Stimulated activated CD4-positive, alpha-beta T cell treated with anti-CD3 and anti-CD28 coated beads, Interleukin-12 subunit alpha, Interleukin-12 subunit beta, amount 100 ng/mL, for 48 hours (primary cell): ENCODE measurements around the gene GCNA.
"Not testable (repeated sequence)": the region's sequence is repeated elsewhere in the genome, so short reads cannot be mapped to it uniquely, and the experiment has no call there.

ENCODE experiments used
- DNase-seq, 3 donors: peaks; one replicate each; pipeline ENCODE4 v3.0.0-alpha.2; 2020; ENCODE audit warnings: low read depth in 2 of 3, low spot score in 1 of 3

Gene GCNA

GRCh38 chrX:71556036-71556435, 22.2 kb upstream of the GCNA start:
- DNase-seq = no peak

DNA sequence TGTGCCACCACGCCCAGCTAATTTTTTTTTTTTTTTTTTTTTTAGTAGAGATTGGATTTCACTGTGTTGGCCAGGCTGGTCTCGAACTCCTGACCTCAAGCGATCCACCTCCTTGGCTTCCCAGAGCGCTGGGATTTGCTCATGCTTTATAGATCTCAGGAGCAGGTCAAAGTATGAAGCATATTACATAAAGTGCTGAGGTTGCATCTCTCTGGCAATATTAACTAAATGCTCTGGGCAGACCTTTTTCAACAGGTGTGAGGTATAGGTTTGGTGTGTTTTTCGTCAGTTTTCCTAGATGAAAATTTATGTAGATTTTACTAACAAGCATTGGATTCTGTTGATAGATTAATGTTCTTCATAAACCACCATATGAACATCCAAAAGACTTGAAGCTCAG, 19.3 kb upstream of the GCNA start:
- no peak for DNase-seq

DNA sequence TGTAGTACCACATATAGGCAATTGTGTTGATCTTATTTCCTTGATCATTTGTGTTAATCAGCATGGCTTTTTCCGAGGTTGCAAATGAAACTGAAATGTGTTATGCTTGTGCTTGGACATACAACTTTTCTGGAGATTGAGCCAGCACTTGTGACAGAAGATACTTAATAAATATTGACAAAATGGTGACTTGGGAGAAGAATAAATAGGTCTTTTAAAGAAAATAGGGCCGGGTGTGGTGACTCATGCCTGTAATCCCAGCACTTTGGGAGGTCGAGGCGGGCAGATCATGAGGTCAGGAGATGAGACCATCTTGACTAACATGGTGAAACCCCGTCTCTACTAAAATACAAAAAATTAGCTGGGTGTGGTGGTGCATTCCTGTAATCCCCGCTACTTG, 18.5 kb upstream of the GCNA start:
- not testable (repeated sequence) for DNase-seq

DNA sequence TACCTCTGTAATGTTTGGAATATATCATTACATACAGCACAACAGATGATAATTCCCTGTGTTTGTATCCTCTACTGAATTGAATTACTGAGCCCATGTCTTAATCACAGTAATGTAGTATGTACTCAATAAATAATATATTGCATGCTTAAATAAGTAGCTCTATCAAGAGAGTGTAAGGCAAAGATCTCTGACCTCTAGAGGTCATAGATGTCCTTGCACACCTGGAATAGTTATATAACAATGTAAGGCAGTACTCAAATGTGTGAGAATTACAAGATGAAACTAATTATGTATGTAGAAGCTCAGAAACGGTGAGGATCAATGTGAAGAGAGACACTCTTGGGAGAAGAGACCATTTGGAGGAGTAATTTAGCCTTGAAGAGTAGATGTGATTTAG, 14.3 kb upstream of the GCNA start:
- no peak for DNase-seq

DNA sequence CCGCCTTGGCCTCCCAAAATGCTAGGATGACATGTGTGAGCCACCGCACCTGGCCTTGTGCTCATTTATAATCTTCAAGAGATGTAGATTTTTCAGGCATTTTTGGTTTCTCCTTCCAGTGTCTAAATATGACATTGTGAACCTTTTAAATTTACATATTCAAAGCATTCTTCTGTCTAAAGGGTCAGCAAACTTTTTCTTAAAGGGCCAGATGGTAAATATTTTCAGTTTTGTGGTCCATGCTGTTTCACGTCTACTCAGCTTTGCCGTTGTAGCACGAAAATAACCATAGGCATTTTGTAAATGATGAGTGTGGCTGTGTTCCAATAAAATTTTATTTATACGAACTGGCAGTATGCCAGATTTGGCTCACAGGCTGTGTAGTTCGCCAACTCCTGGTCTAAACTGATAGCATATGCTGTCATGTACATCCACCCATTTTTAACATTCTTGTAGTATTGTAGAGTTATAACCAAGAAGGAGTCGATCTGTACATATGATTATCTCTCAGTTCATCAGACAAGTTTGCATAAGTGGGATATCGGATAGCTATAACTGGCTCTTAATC, 12.7 kb upstream of the GCNA start:
- DNase-seq = no peak

DNA sequence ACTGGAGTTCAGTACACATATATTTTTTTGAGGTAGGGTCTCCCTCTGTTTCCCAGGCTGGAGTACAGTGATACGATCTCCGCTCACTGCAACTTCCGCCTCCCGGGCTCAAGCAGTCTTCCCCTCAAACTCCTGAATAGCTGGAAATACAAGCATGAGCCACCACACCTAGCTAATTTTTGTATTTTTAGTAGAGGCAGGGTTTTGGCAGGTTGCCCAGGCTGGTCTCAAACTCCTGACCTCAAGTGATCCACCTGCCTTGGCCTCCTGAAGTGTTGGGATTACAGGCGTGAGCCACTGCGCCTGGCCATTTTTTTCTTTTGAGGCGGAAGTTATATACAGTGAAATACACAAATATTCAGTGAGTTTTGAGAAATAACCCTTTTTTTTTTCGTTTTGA, 6.8 kb upstream of the GCNA start:
- not testable (repeated sequence) for DNase-seq

GRCh38 chrX:71573590-71573989, 4.6 kb upstream of the GCNA start:
- DNase-seq = no peak

- DNase-seq = no peak
These were observed 555 bp upstream of the GCNA start for GRCh38 chrX:71577682-71578081.

GRCh38 chrX:71579136-71579989, 1.1 kb downstream of the GCNA start:
- no peak for DNase-seq

DNA sequence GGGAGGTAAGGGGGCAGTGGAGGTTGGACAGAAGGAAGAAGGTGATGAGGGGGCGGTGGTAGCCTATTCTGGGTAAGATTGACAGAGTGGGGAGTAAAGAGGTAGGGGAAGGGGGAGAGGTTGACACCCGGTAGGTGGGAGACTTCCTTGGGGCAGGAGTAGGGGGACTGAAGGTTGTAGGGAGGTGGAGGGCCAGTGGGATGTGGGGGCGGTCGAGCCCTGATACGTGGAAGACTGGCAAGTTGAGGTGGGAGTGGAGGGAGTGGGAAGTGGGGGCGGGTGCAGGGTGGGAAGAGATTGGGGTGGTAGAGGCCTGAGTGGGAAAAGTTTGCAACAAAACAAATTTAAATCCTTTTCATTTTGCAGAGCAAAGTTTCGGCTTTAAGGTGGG, 1.7 kb downstream of the GCNA start:
- DNase-seq = no peak

- no peak for DNase-seq
These were observed 3.0 kb downstream of the GCNA start for GRCh38 chrX:71581210-71581609.

DNA sequence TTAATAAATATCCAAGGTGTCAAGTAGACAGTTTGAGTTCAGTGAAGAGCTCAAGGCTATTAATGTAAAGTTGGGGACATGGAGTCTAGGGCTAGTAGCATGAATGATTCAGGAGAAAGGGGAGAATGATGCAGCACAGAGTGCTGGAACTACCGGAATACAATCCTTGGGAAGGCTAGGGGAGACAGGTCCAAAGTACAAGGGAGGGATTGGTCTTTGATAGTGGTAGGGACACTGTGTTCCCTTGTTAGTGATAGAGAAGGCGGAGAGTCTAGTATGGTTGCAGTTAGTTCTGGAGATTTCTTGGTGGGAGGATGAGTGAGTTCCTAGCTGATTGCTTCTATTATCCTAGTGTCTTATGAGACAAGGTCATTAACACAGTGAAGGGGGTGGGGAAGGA, 8.7 kb downstream of the GCNA start:
- DNase-seq = no peak

- not testable (repeated sequence) for DNase-seq
These were observed 15.0 kb downstream of the GCNA start for GRCh38 chrX:71593210-71593609.

- no peak for DNase-seq
These were observed 21.7 kb downstream of the GCNA start for GRCh38 chrX:71599965-71600364.

DNA sequence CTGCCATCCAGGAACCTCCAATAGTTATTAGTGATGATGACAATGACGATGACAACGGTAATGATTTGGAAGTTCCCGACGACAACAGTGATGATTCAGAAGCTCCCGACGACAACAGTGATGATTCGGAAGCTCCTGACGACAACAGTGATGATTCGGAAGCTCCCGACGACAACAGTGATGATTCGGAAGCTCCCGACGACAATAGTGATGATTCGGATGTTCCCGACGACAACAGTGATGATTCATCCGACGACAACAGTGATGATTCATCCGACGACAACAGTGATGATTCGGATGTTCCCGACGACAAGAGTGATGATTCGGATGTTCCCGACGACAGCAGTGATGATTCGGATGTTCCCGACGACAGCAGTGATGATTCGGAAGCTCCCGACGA, 25.4 kb downstream of the GCNA start:
- no peak for DNase-seq

DNA sequence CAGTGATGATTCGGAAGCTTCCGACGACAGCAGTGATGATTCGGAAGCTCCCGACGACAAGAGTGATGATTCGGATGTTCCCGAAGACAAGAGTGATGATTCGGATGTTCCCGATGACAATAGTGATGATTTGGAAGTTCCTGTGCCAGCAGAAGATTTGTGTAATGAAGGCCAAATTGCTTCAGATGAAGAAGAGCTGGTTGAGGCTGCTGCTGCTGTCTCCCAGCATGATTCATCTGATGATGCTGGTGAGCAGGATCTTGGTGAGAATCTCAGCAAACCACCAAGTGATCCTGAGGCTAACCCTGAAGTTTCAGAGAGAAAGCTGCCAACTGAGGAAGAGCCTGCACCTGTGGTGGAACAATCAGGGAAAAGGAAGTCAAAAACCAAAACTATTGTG, 25.9 kb downstream of the GCNA start:
- DNase-seq = no peak

DNA sequence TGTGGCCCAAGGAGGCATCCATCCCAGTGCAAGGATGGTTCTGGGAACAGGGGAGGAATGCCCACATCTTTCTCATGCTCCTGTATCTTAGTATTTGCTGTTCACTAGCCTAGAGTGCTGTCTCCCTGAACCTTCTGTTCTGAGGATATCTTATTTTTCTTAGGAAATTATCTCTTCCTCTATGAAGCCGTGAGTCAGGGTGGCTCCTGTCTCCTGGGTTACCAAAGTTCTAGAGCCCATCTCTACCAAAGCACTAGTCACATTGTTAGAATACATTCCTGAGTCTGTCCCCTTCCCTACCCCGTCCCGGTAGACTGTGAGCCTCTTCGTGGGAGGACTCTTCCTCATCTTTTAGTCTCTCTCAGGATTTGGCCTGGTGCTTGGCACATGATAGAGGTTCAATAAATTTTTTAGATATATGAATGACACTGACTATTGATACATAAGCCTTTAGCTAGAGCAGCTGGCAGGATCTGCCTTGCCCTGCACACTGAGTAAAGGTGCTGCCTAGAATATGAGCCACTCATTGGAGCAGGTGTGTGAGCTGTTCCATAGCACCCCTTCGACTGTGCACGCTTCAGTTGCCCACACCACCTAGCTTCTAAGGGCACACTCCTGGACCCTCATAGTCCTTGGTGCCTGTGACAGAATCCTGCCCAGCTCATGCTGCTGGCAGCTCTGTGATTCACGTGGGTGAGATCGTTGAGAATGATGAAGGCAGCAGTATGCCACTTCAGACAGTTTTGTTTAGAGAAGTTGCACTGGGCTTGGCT, 26.7 kb downstream of the GCNA start:
- DNase-seq = no peak

DNA sequence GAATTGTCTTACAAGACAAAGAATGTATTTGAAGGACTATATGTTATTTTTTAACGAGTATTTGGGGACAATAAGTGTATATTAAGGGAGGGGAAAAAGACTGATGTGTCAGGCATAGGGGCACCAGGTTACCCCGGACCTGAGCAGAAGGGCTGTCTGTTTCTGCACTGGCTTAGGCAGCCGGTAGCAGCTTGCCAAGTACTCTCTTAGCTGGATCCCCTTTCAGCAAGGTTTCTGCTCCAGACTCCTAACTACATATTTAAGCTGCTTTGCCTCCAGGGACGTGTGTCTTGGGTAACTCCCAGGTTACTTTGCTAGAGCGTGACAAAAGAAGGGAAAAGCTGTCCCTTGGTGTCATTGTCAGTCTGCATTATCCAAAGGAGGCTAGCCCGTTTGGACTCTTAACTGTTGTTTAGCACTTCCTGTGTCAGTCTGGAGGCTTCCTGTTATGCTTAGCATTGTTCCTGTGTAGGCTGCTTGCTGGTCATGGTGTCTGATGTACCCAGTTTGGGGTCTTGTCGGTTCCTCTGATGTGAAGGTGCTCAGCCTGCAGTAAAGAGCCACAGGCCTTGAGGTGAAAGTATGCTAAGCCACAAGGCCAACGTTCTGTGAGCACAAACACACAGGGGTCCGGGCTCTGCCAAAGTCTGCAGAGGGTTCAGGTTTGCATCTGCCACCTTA, 28.4 kb downstream of the GCNA start:
- no peak for DNase-seq

DNA sequence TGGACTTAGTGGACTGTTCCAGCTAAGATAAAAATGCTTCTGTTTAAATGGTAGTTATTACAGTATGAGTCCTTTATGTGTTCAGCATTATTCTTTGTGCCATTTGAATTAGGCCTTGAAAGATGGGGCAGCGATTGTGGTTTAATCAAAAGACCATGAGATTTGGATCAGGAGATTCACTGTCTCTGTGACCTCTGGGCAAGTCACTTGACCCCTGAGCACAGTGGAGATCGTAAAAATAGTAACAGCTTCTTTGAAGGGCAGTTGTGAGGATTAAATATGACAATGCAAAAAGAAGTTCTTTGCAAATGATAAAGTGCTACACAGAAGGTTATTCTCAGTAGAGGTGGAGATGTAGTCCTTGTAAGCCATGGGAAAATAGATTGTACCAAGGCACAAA, 29.3 kb downstream of the GCNA start:
- DNase-seq = no peak

GRCh38 chrX:71609095-71609750, 31.0 kb downstream of the GCNA start:
- DNase-seq = no peak

GRCh38 chrX:71611736-71612135, 33.5 kb downstream of the GCNA start:
- not testable (repeated sequence) for DNase-seq
